HG03025 (cell line): ENCODE results near the gene QRICH2.
"Not testable (repeated sequence)": the region's sequence is repeated elsewhere in the genome, so short reads cannot be mapped to it uniquely, and the experiment has no call there.

ENCODE experiments used
- ATAC-seq: cut with Tn5 transposase; IDR thresholded peaks from one replicate; pipeline ENCODE4 v1.9.1; 2021; ENCODE audit warnings: mild to moderate bottlenecking, moderate library complexity; ENCODE audit not compliant: unreplicated experiment, low FRiP score

Gene QRICH2

GRCh38 chr17:76252040-76252954 is 55.8 kb downstream of the QRICH2 start:
- no peak for ATAC-seq

- no peak for ATAC-seq
These were observed 56.5 kb downstream of the QRICH2 start for GRCh38 chr17:76251478-76252039.

- ATAC-seq: no peak
These were observed 57.9 kb downstream of the QRICH2 start for GRCh38 chr17:76250141-76250540.

- ATAC-seq: no peak
These were observed 59.9 kb downstream of the QRICH2 start for GRCh38 chr17:76248013-76248782.

- no peak for ATAC-seq
These were observed 60.8 kb downstream of the QRICH2 start for GRCh38 chr17:76247304-76247703.

- ATAC-seq: peak; percentile 92
These were observed 61.7 kb downstream of the QRICH2 start for GRCh38 chr17:76246080-76247066.

- ATAC-seq: not testable (repeated sequence)
These were observed 63.4 kb downstream of the QRICH2 start for GRCh38 chr17:76244721-76245120.

GRCh38 chr17:76243826-76244679 is 64.0 kb downstream of the QRICH2 start:
- no peak for ATAC-seq

- no peak for ATAC-seq
These were observed 66.3 kb downstream of the QRICH2 start for GRCh38 chr17:76241691-76242255.

GRCh38 chr17:76241204-76241538 is 66.9 kb downstream of the QRICH2 start:
- ATAC-seq: no peak

GRCh38 chr17:76240461-76241203 is 67.4 kb downstream of the QRICH2 start, which contains the start of gene RNF157:
Gene RNF157, minus strand, starts transcription at chr17:76240493. Its CDS starts 253 bp downstream, at chr17:76240240.
- ATAC-seq: no peak

GRCh38 chr17:76239538-76240274 is 68.4 kb downstream of the QRICH2 start:
- no peak for ATAC-seq

- no peak for ATAC-seq
These were observed 69.1 kb downstream of the QRICH2 start for GRCh38 chr17:76238847-76239537.

GRCh38 chr17:76237859-76238313 is 70.2 kb downstream of the QRICH2 start:
- ATAC-seq: no peak

- ATAC-seq: no peak
These were observed 71.5 kb downstream of the QRICH2 start for GRCh38 chr17:76236603-76237002.

- ATAC-seq: no peak
These were observed 72.2 kb downstream of the QRICH2 start for GRCh38 chr17:76235883-76236282.

- no peak for ATAC-seq
These were observed 73.8 kb downstream of the QRICH2 start for GRCh38 chr17:76234354-76234679.
